Measurements from ENCODE around the gene CXCL17.

The CXCL17 gene

DNA sequence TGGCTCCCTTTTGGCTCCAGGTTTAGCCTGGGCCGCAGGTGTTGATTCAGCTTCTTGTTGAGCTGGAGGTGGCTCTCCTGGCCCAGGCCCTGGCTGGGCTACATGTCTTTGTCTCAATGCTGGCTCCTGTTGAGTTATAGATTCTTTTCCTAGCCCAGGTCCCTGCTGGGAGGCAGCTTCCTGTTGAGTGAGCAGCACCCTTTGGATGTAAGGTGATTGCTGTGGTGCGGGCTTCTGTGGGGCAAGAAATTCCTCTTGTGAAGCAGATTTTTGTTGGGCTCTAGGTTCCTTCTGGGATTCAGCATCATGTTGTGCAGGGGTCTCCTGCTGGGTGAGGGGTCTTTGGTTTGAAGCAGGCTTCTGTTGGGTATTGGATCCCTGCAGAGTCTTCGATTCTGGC lies 16.1 kb downstream of the CXCL17 start:
- DNase-seq, result peak in 1 of 10 donors; percentile 37
- intact Hi-C loops (cut with DNase I), result no loop called here

DNA sequence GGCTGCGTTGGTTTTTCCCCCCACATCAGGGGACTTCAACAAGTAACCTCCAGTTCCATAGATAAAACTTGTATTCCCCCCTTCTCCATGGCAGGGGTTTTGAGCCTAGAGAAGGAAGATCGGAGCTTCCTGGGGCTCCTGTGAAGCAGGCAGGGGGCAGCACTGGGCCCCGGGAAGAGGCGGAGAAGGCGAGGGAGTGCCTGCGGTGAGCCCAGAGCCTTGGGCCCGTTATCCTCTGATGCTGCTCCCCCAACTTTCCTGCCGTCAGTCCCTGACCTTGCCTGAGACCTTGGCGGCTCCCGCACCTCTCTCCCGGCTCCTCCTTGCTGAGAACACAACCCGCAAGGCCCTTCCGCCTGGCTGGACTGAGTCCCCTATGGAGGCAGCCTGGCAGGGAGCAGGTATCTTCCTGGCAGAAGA lies 18.0 kb downstream of the CXCL17 start:
- peak in 1 of 10 donors; percentile 80 for DNase-seq
- intact Hi-C loops (cut with DNase I), result no loop called here

DNA sequence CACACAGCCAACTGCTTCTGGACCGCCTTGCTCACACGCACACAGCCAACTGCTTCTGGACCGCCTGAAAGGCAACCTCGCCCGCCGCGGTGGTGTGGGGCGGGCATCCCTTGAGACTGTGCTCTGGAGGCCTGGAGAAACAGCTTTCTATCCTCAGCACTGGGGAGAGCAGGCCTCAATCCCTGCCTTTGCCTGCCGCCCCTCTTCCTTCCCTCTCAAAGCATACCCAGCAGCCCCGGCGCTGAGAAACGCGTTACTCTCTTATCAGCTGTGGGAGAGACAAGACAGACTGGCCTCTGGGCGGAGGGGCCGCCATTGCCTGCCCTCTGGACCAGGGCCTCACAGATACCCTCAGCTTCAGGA lies 18.4 kb downstream of the CXCL17 start:
- intact Hi-C loops (cut with DNase I), result no loop called here
- peak in 1 of 10 donors; percentile 83 for DNase-seq

DNA sequence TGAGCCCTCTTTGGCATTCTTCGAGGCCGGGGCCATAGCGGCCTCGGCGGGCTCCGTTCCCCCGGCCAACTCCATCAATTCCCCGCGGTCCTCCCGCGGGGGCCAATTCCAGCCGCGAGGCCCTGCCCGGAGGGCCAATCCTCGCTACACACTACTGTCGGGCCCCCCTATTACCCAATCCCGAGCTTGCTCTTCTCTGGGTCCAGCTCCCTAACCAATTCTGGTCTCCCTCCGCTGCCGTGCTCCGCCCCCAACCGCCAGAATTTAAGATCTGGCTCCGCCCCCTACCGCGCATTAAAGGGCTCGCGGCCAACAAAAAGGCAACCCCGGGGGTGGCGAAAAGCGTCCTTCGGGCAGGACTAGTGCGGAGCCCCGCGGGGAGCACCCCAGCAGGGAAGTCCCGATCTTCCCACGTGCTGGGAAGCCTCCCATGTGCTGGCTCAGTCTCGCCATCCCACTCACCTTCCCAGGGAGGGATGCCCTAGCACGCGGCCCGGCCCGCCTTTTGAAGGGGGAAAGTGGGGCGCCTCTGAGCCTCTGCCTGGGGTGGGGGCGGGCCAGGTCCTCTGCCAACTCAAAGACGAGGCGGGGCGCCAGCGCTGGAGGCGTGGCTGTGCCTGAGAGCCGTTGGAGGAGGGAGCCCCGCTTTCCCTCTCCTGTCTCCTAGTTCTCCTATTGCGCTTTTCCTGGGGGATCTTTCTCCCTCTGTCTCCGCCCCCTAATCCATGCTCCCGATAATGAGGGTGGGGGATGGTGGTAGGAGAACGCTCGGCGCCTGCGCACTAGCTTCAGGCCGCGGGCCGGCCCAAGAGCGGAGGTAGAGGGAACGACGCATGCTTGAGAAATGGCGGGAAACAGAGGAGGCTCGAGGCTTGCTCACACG lies 19.0 kb downstream of the CXCL17 start:
- peak; percentile 85 to 99 (median 91) for DNase-seq
- intact Hi-C loops (cut with DNase I), result no loop called here

GRCh38 chr19:42422901-42423461 lies 19.8 kb downstream of the CXCL17 start:
- peak in 8 of 10 donors; percentile 45 to 95 (median 59) for DNase-seq

DNA sequence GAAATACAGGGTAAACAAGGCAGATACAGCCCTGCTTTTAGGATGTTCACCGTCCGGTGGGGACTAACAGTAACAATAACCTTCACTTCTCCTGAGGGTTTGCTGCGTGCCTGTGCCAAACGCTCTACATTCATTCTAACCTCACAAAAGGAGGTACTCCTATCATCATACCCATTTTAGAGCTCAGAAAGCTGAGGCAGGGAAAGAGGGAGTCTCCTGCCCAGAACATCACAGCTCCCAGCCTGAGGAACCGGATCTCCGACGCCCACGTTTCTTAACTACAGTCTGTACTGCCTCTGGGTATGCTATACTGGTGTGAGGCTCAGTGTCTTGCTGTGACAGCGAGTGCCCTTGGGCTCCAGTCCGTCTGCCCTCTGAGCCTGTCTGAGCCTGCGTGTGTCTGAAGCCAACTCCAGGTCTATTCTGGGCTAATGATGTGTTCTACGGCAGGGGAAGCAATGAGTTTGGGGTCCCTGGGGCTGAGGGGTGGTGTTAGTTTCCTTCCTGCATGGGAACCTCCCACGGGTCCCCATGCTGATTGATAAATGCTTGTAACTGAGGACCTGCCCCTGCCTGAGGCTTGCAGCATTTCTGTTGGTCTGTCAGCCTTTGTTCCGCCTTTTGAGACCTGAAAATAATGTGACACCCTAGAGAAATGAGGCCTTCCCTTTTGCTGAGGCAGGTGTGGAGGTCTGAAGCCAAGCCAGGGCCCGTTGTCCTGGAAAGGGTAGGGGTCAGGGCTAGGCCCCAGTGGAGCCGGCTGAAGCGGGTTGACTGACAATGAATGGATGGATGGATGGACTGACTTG lies 20.4 kb downstream of the CXCL17 start:
- intact Hi-C loops (cut with DNase I), result no loop called here
- peak in 2 of 10 donors; percentile 50 to 83 for DNase-seq

More at GRCh38 chr19:42422901-42423461, 19.8 kb downstream of the CXCL17 start:
- intact Hi-C loops (cut with DNase I), result no loop called here

DNA sequence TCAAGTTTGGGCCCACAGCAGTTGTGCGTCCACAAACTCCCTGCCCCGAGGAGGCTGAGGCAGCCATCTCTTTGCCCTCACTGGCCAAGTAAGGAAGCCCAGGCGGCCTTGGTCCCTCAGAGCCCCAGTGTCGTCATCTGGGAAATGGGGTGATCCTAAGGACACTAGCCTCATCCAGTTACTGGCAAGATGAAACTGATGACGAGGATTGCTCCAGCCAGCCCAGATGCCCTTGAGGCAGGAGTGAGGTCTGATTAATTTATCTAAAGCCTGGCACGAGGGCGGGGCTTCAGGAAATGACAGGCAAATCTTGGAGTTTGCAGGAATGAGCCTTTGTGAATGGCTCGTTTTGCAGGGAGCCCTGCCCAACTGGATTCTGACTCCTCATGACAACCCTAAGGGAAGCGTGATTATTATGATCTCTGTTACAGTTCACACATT lies 21.1 kb downstream of the CXCL17 start:
- intact Hi-C loops (cut with DNase I), result no loop called here
- peak in 2 of 10 donors; percentile 66 to 81 for DNase-seq

DNA sequence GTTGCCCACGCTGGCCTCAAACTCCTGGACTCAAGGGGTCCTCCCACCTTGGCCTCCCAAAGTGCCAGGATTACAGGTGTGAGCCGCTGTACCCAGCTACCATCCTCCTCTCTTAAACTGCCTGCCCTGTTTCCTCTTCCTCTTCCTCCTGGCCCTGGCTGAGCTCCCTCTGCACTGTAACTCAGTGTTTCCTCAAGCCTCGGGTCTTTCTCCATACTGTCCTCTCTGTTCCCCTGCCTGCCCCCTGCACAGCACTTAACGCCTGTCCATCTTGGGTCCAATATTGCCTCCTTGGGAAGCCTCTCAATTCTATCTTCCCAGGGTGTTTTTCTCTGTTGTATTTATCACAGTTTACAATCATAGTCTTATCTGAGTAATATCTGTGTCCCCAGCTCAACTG lies 21.6 kb downstream of the CXCL17 start:
- intact Hi-C loops (cut with DNase I), result no loop called here
- DNase-seq, result no peak

- DNase-seq, result peak in 4 of 10 donors; percentile 16 to 91 (median 46)
These were observed 22.6 kb downstream of the CXCL17 start for GRCh38 chr19:42420055-42420544.

DNA sequence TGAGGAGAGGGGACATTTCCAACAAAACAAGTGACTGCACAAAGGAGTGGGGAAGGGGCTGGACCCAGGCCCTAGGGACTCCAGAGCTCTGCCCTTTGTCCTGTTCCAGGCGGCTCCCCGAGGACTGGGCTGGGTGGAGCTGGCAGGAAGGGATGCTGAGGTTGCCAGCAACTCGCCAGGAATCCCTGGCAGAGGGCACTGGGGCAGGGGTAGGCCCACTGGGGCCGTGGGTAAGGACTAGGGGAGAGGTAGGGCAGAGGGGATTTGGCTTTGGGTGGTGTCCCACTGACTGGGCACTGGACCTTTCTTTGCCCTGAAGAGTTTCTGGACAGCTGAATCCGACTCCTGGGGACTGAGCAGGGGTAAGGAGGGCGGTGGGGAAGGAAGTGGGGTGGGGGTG lies 23.4 kb downstream of the CXCL17 start:
- intact Hi-C loops (cut with DNase I), result no loop called here
- DNase-seq, result peak in 2 of 10 donors; percentile 71 to 83

More at GRCh38 chr19:42420055-42420544, 22.6 kb downstream of the CXCL17 start:
- intact Hi-C loops (cut with DNase I), result no loop called here

DNA sequence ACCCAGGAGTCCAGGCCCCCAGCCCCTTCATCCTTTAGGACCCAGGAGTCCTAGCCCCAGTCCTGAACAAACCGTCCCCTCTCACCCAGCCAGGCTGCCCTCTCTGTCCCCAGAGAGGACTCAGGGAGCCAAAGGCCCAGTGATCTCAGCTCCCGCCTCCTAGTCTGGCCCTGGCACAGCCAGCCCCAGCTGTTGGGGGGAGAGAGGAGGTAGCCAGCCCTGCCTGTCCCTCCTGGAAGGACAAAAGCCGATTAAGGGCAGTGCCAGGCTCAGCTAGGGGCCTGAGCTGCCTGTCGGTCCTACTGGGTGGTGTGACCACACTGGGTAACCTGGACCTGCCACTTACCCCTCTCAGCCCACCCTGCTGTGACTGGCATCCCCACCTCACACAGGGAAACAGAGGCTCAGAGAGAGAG lies 30.1 kb downstream of the CXCL17 start:
- DNase-seq, result peak; percentile 44 to 97 (median 80)
- intact Hi-C loops (cut with DNase I), result no loop called here

GRCh38 chr19:42412227-42412626 lies 30.5 kb downstream of the CXCL17 start:
- peak; percentile 59 to 97 (median 80) for DNase-seq
- intact Hi-C loops (cut with DNase I), result no loop called here

DNA sequence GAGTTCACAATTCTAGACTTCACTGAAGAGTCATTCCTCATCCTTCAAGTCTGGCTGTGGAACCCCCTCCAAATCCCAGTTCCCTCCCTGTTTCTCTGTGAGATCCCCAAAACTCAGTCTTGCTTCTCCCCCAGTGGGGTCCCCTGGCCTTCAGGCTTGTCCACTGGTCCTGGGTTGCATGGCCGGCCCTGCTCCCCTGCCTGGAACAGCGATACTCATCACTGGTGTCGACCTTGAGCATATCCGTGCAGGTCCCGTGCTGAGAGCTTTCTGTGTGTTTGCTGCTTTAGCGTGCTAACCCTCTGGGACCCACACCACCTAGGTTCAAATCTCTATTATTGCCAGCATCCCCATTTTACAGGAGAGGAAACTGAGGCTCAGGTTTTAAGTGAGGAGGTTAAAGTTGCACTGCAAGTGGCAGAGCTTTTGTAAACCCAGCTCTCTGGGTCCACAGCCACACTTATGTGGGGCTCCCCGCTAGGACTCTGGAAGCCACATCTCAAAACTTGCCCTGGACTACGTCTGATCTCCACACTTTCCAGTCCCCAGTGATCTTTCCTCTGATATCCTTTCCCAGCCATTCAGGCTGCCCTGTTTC lies 31.1 kb downstream of the CXCL17 start:
- peak in 2 of 10 donors; percentile 46 to 73 for DNase-seq
- intact Hi-C loops (cut with DNase I), result no loop called here

DNA sequence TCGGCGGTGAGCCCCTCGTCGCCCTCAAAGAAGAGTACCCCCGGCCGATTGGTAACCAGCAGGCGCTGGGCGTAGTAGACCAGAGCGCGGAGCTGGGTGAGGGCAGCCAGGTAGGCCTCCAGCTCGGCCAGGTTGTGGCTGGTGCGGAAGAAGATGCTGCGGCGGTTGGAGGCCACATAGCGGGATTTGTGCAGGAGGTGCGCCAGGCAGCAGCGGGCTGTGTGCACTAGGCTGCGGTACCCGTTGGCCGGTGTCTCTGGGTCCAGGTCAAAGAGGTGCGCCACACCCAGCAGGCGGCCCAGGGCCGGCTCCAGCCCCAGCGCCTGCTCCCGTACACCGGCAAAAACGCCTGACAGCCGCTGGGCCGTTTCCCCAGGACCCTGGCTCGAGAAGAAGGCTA lies 32.4 kb downstream of the CXCL17 start:
- intact Hi-C loops (cut with DNase I), result no loop called here
- DNase-seq, result peak in 2 of 10 donors; percentile 74 to 75

- intact Hi-C loops (cut with DNase I), result no loop called here
- DNase-seq, result peak in 3 of 10 donors; percentile 45 to 86 (median 80)
These were observed 33.3 kb downstream of the CXCL17 start for GRCh38 chr19:42409477-42409876.

GRCh38 chr19:42407816-42408175 lies 35.0 kb downstream of the CXCL17 start:
- intact Hi-C loops (cut with DNase I), result no loop called here
- no peak for DNase-seq

DNA sequence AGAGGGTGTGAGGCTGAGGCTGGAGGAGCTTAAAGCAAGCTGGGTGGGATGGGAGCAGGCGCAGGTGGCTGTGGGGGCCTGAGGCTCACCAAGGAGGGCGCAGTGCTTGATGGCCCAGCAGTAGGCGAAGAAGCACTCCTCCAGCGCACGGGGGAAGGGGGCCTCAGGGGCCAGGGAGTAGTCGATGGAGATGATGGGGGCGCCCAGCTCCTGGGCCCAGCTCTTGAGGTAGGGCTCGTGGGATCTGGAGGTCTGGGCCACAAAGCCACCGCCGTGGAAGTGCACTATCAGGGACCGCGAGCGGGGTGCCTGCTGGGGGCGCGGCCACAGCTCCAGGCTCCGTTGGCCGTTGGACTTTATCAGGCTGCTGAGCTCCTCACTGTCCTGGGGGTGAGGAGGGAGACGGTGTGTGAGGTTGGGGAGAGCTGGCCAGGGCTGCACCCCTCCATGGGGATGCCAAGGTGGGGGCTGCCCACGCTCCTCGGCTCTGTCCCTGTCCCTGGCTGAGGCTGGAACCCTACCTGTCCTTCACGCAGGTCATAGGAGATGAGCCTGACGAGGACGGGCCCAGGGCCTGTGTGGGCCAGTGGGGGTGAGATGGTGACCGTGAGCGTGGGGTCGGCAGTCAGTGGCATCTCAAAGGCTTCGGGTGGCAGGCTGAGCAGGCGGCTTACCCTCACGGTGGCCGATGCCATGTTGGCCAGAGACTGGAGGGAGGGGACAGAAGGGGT lies 35.5 kb downstream of the CXCL17 start:
- intact Hi-C loops (cut with DNase I), result no loop called here
- peak in 2 of 10 donors; percentile 66 to 69 for DNase-seq

- intact Hi-C loops (cut with DNase I), result no loop called here
These were observed 36.6 kb downstream of the CXCL17 start for GRCh38 chr19:42406111-42406510.

GRCh38 chr19:42403586-42403985 lies 39.2 kb downstream of the CXCL17 start:
- DNase-seq, result no peak
- intact Hi-C loops (cut with DNase I), result no loop called here

More at GRCh38 chr19:42406111-42406510, 36.6 kb downstream of the CXCL17 start:
- peak in 1 of 10 donors; percentile 62 for DNase-seq

Data from posterior cingulate gyrus (tissue), 11 donors.